GM12878 (cell line): Measurements from ENCODE around the gene KERA. TPM values are rescaled to one million over a fixed set of nuclear protein-coding genes. Genes with fewer than 3 reads are reported as not detected.

ENCODE experiments used
- ATAC-seq: fragments of 200-7000 bp; cut with Tn5 transposase; 3 replicates; pipeline ENCODE4 v1.9.1; 2020; ENCODE audit warnings: mild to moderate bottlenecking, moderate library complexity
- BruUV-seq: library from RNA; stranded (reverse); fragments of 400-500 nt; replicated peaks from 2 replicates; lab custom pipeline; 2021; lab: Mats Ljungman, UMichigan
- CTCF ChIA-PET: fragments of 300-600 bp; sonication (Branson Sonifier 250); formaldehyde crosslinking; extraction: SDS; loops from one replicate; lab custom pipeline; 2021; ENCODE audit warnings: inconsistent platforms; lab: Yijun Ruan, JAX
- POLR2A ChIA-PET: fragments of 350-600 bp; formaldehyde crosslinking; extraction: SDS; loops from one replicate; lab custom pipeline; 2021; ENCODE audit warnings: inconsistent platforms; lab: Charles Lee
- RAD21 ChIA-PET: fragments of 300-600 bp; sonication (Branson Sonifier 250); formaldehyde crosslinking; loops from one replicate; lab custom pipeline; 2023; ENCODE audit warnings: antibody characterized with exemption; ENCODE audit not compliant: unreplicated experiment; lab: Charles Lee
- SMC1A ChIA-PET: fragments of 300-600 bp; sonication (Branson Sonifier 250); formaldehyde crosslinking; loops from one replicate; lab custom pipeline; 2023; ENCODE audit not compliant: unreplicated experiment, uncharacterized antibody; lab: Charles Lee
- DNase-seq: peaks from one replicate; pipeline ENCODE4 v3.0.0-alpha.2; 2011; ENCODE audit warnings: low read depth, low spot score
- FAIRE-seq: peaks from 3 replicates; lab custom pipeline; 2011; peaks lifted over from hg19 to GRCh38; lab: Jason Lieb, UNC
- H2AFZ ChIP-seq: 2 replicates; pipeline ENCODE4 v1.6.0; 2011; ENCODE audit warnings: low read depth, low read length, control low read depth; ENCODE audit not compliant: control insufficient read depth
- H3K27ac ChIP-seq: 2 replicates; pipeline ENCODE4 v1.5.1; 2011; ENCODE audit warnings: control low read depth; ENCODE audit not compliant: control insufficient read depth, insufficient read depth
- H3K27me3 ChIP-seq, 2 experiments: replicated peaks in 1 of 2; 2 replicates each; pipeline versions ENCODE4 v1.6.0 to v1.6.1; 2011; ENCODE audit warnings: low read length in 1 of 2; ENCODE audit not compliant: control insufficient read depth in 2 of 2, insufficient read depth in 2 of 2
- H3K36me3 ChIP-seq, 2 experiments: 2 replicates each; pipeline ENCODE4 v1.5.1; 2011; ENCODE audit warnings: low read length in 1 of 2; ENCODE audit not compliant: control insufficient read depth in 2 of 2, insufficient read depth in 2 of 2
- H3K4me1 ChIP-seq: 2 replicates; pipeline ENCODE4 v1.6.1; 2011; ENCODE audit warnings: mild to moderate bottlenecking, low read length, moderate library complexity, mixed read lengths; ENCODE audit not compliant: control insufficient read depth, insufficient read depth
- H3K4me2 ChIP-seq: 2 replicates; pipeline ENCODE4 v1.6.0; 2011; ENCODE audit warnings: control low read depth; ENCODE audit not compliant: control insufficient read depth, insufficient read depth
- H3K4me3 ChIP-seq: fragments of 200-600 bp; sonication (generic); 2 replicates; pipeline ENCODE4 v1.5.1; 2016
- H3K79me2 ChIP-seq: 2 replicates; pipeline ENCODE4 v1.6.0; 2011; ENCODE audit warnings: low read length; ENCODE audit not compliant: control insufficient read depth, insufficient read depth
- H3K9ac ChIP-seq: 2 replicates; pipeline ENCODE4 v1.8.0; 2011; ENCODE audit warnings: low read length, control low read depth, mixed read lengths; ENCODE audit not compliant: control insufficient read depth, insufficient read depth
- H3K9me3 ChIP-seq: replicated peaks from 3 replicates; pipeline ENCODE4 v1.5.1; 2011; ENCODE audit warnings: mild to moderate bottlenecking, low read length; ENCODE audit not compliant: control insufficient read depth, insufficient read depth
- H4K20me1 ChIP-seq: 2 replicates; pipeline ENCODE4 v1.6.0; 2011; ENCODE audit not compliant: control insufficient read depth, insufficient read depth
- NBN ChIP-seq: fragments of 450-650 bp; IDR thresholded peaks from 2 replicates; pipeline ENCODE4 v1.6.1; 2016
- POLR2A ChIP-seq: IDR thresholded peaks from 2 replicates; pipeline ENCODE4 v1.6.1; 2011; ENCODE audit warnings: low read depth, mild to moderate bottlenecking, low read length
- POLR2AphosphoS2 ChIP-seq: IDR thresholded peaks from 2 replicates; pipeline ENCODE4 v1.6.1; 2011; ENCODE audit warnings: low read depth, mild to moderate bottlenecking, low read length, improper control_type of control experiment, moderate library complexity
- RCOR1 ChIP-seq: conservative IDR thresholded peaks from 2 replicates; pipeline ENCODE4 v1.6.1; 2012; ENCODE audit warnings: low read depth, low read length, improper control_type of control experiment
- RELB ChIP-seq: fragments of 450-650 bp; IDR thresholded peaks from 2 replicates; pipeline ENCODE4 v1.6.1; 2017; ENCODE audit warnings: low read depth, mild to moderate bottlenecking, moderate library complexity
- SIN3A ChIP-seq: IDR thresholded peaks from 2 replicates; pipeline ENCODE4 v1.6.1; 2012; ENCODE audit warnings: low read depth, low read length, improper control_type of control experiment
- STAT1 ChIP-seq: fragments of 450-650 bp; conservative IDR thresholded peaks from 2 replicates; pipeline ENCODE4 v1.6.1; 2014; ENCODE audit warnings: antibody characterized with exemption, mild to moderate bottlenecking
- TCF12 ChIP-seq: IDR thresholded peaks from 2 replicates; pipeline ENCODE4 v1.6.1; 2011; ENCODE audit warnings: low read depth, mild to moderate bottlenecking, low read length
- TCF7 ChIP-seq: IDR thresholded peaks from 2 replicates; pipeline ENCODE4 v1.6.1; 2014; ENCODE audit warnings: antibody characterized with exemption, borderline replicate concordance
- ZNF384 ChIP-seq: IDR thresholded peaks from 2 replicates; pipeline ENCODE4 v1.6.1; 2012; ENCODE audit warnings: low read depth, mild to moderate bottlenecking, low read length, improper control_type of control experiment, borderline replicate concordance
- ZNF622 ChIP-seq: fragments of 450-650 bp; IDR thresholded peaks from 2 replicates; pipeline ENCODE4 v1.6.1; 2017; ENCODE audit warnings: mild to moderate bottlenecking, inconsistent platforms
- in situ Hi-C: fragments of 300-500 bp; cut with MboI; formaldehyde crosslinking; loops from 9 replicates; pipeline ENCODE4 v1.14.3; 2018; ENCODE audit warnings: mixed read lengths
- intact Hi-C: fragments of 100-400 bp; cut with micrococcal nuclease; formaldehyde crosslinking; loops from one replicate; pipeline ENCODE4 v1.14.2; 2022; ENCODE audit not compliant: unreplicated experiment
- polyA plus RNA-seq, 11 experiments: library from polyadenylated mRNA; depleted of rRNA in 4 of 11; unstranded in 6 of 11; stranded (reverse) in 5 of 11; fragments of >200 nt; fragmentation: Nextera tagmentation in 4 of 11; fragmentation: Illumina TruSeq in 1 of 11; extraction: Ambion mirVana in 4 of 11; extraction: Trizol in 1 of 11; gene quantifications; 1 replicate in 1 of 11; 2 replicates in 10 of 11; pipeline versions ENCODE4 v1.2.1 to v1.2.3, GENCODE V29; 2011 to 2016; ENCODE audit warnings: inconsistent platforms in 2 of 11, missing spikeins in 2 of 11, low read depth in 1 of 11
- total RNA-seq, 4 experiments: library from RNA; depleted of rRNA in 3 of 4; stranded (reverse); fragments of >200 nt in 3 of 4; fragmentation: Illumina TruSeq in 1 of 4; extraction: Trizol in 1 of 4; gene quantifications; 2 replicates each; pipeline versions ENCODE4 v1.2.1 to v1.2.3, GENCODE V29; 2013 to 2021

Gene KERA
- total and polyA plus RNA-seq, 10 of the 15 experiments (the other 5 are each of a cell fraction or from before 2014, with no cell fraction given) = not detected

GRCh38 chr12:91098461-91098860, 40.6 kb upstream of the KERA start:
- intact Hi-C loops = no loop called here
- no peak for FAIRE-seq
- ChIA-PET CTCF (interaction anchor here (1.3 to 4.2 kb wide), 2 partner anchors 11 to 21 kb away, joined by 3 to 23 read pairs; partner anchors contain the start of gene LUM), SMC1A (no interaction called here), POLR2A (no interaction called here), RAD21 (no interaction called here)
- Histone ChIP-seq H4K20me1 (no peaks in the 10 kb centered on the region), H3K4me1 (no peaks in the 10 kb centered on the region), H3K9ac (no peak overlapping the region), H2AFZ (no peak overlapping the region), H3K27ac (no peak overlapping the region), H3K36me3 (no peaks in the 10 kb centered on the region), H3K27me3 (no peaks in the 10 kb centered on the region), H3K4me2 (no peak overlapping the region), H3K4me3 (no peak overlapping the region), H3K79me2 (no peaks in the 10 kb centered on the region), H3K9me3 (no peaks in the 10 kb centered on the region)
- DNase-seq = no peak
- ATAC-seq = no peak
- TF ChIP-seq ZNF384 = no peak
- no peak for TF ChIP-seq STAT1
- no peak for TF ChIP-seq ZNF622
- no peak for TF ChIP-seq POLR2A
- TF ChIP-seq POLR2AphosphoS2 = no peak
- TF ChIP-seq SIN3A = no peak
- no peak for TF ChIP-seq NBN
- TF ChIP-seq RCOR1 = no peak
- no peak for TF ChIP-seq TCF12
- no peak for TF ChIP-seq TCF7
- no peak for TF ChIP-seq RELB
- BruUV-seq = no TSS peak
- in situ Hi-C loops = no loop called here
